ENCODE results near the gene CDC42BPA.

- TF ChIP-seq POLR2AphosphoS5 (IDR thresholded peaks at IDR 0.05) (no peak), CTCF (IDR thresholded peaks at IDR 0.05) (no peak)
Observed at GRCh38 chr1:227049253-227049652, 269.0 kb downstream of the CDC42BPA start.

Measured in stomach (tissue), 4 donors.